ENCODE measurements around the gene DUS1L. TPM values are rescaled to one million over a fixed set of nuclear protein-coding genes. Genes with fewer than 3 reads are reported as not detected.
A peak's percentile ranks its signal among the peaks of the same experiment; 100 is the strongest.

The DUS1L gene
- total RNA-seq, 1 experiment from 2014 or later, result 176 TPM

DNA sequence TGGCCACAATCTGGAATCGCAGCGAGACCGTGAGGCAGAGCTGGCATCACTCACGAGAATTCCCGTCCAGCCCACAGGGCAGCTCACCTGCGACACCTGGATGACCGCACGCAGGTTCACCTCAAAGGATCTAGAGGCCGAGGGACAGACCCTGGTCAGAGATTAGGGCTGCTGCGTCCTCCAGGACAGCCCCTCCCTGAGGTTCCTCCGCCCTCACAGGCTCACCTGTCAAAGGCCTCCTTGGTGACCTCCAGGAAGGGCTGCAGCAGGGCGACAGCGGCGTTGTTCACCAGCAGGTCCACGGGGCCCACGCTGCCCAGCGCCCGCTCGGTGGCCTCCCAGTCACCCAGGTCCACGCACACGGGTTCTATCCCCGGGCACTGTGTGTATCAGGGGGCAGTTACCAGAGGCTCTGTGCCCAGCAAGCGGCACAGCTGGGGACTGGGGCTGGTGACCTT is 28.9 kb downstream of the DUS1L start:
- ChIA-PET CTCF (interaction anchor here (1.6 to 4.8 kb wide), 2 partner anchors 15 to 69 kb away, joined by 11 to 57 read pairs; partner anchors contain the start of genes CENPX and LRRC45), RAD21 (ENCODE audit: low non-redundant PET in 1 of 2, low total read pairs in 2 of 2, uncharacterized antibody in 2 of 2, unreplicated experiment in 2 of 2) (no interaction called here), POLR2A (interaction anchor here (1.6 kb wide), 1 partner anchor 14 kb away, joined by 4 read pairs; the partner anchor contains the start of genes CENPX and LRRC45)
- Histone ChIP-seq H3K4me2 (ENCODE audit: low read length) (peak overlapping the region; percentile 95), H3K4me3 (replicated peaks in 1 of 2; ENCODE audit: low read depth in 1 of 2, low read length in 2 of 2) (peak overlapping the region; percentile 92 to 93), H3K27ac (ENCODE audit: low read depth, low read length) (peak overlapping the region; percentile 91), H2AFZ (ENCODE audit: low read depth, low read length, poor library complexity, severe bottlenecking) (no peak overlapping the region), H3K9me3 (ENCODE audit: control insufficient read depth in 1 of 2, insufficient read depth in 1 of 2, low read depth in 1 of 2, low read length in 2 of 2) (no peaks in the 10 kb centered on the region), H3K4me1 (ENCODE audit: control insufficient read depth in 1 of 2, insufficient read depth in 2 of 2, low read length in 2 of 2) (peaks cover 18 to 51% of the 10 kb centered on the region in 2 experiments), H3K27me3 (ENCODE audit: insufficient read depth, low read length) (no peaks in the 10 kb centered on the region), H3K9ac (ENCODE audit: low read length) (peak overlapping the region; percentile 94), H4K20me1 (ENCODE audit: insufficient read depth) (no peaks in the 10 kb centered on the region), H3K36me3 (ENCODE audit: control insufficient read depth in 1 of 2, insufficient read depth in 2 of 2, low read length in 2 of 2) (peaks cover 0 to 12% of the 10 kb centered on the region in 2 experiments; a peak in 1 of 4 replicates), H3K79me2 (ENCODE audit: insufficient read depth, low read length) (peaks cover 28% of the 10 kb centered on the region; the same call in 1 of the 2 replicates), H3K9me2 (ENCODE audit: insufficient read depth) (no peaks in the 10 kb centered on the region)
- no peak for TF ChIP-seq SRF (IDR thresholded peaks at IDR 0.05; ENCODE audit: low read depth)
- TF ChIP-seq, protein P1, sequence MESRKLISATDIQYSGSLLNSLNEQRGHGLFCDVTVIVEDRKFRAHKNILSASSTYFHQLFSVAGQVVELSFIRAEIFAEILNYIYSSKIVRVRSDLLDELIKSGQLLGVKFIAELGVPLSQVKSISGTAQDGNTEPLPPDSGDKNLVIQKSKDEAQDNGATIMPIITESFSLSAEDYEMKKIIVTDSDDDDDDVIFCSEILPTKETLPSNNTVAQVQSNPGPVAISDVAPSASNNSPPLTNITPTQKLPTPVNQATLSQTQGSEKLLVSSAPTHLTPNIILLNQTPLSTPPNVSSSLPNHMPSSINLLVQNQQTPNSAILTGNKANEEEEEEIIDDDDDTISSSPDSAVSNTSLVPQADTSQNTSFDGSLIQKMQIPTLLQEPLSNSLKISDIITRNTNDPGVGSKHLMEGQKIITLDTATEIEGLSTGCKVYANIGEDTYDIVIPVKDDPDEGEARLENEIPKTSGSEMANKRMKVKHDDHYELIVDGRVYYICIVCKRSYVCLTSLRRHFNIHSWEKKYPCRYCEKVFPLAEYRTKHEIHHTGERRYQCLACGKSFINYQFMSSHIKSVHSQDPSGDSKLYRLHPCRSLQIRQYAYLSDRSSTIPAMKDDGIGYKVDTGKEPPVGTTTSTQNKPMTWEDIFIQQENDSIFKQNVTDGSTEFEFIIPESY (IDR thresholded peaks at IDR 0.05; ENCODE audit: extremely low read depth, insufficient replicate concordance, low read length), result no peak
- TF ChIP-seq SP1 (IDR thresholded peaks at IDR 0.05; ENCODE audit: low read depth), result no peak
- TF ChIP-seq POLR2A (IDR thresholded peaks at IDR 0.05; ENCODE audit: borderline replicate concordance, extremely low read depth, insufficient read depth, insufficient read length), result no peak
- TF ChIP-seq ZNF274 (IDR thresholded peaks at IDR 0.05; ENCODE audit: low read depth, low read length), result no peak
- TF ChIP-seq CEBPB (IDR thresholded peaks at IDR 0.05; ENCODE audit: low read depth), result no peak
- TF ChIP-seq, protein P2, sequence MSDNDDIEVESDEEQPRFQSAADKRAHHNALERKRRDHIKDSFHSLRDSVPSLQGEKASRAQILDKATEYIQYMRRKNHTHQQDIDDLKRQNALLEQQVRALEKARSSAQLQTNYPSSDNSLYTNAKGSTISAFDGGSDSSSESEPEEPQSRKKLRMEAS (IDR thresholded peaks at IDR 0.05), result no peak
- TF ChIP-seq EZH2phosphoT487 (IDR thresholded peaks at IDR 0.05; ENCODE audit: borderline replicate concordance), result no peak
- TF ChIP-seq ELF1 (IDR thresholded peaks at IDR 0.05; ENCODE audit: borderline replicate concordance, low read depth), result no peak
- TF ChIP-seq JUND (IDR thresholded peaks at IDR 0.05), result no peak
- no peak for TF ChIP-seq YY1 (IDR thresholded peaks at IDR 0.05; ENCODE audit: extremely low read depth, insufficient replicate concordance, low read depth, low read length)
- no peak for TF ChIP-seq EZH2 (IDR thresholded peaks at IDR 0.05)
- no peak for TF ChIP-seq TCF7L2 (IDR thresholded peaks at IDR 0.05; ENCODE audit: borderline replicate concordance, extremely low read depth, insufficient read depth, insufficient read length)
- no peak for TF ChIP-seq SIN3A (IDR thresholded peaks at IDR 0.05; ENCODE audit: low read depth)
- TF ChIP-seq, protein P3, sequence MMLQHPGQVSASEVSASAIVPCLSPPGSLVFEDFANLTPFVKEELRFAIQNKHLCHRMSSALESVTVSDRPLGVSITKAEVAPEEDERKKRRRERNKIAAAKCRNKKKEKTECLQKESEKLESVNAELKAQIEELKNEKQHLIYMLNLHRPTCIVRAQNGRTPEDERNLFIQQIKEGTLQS (IDR thresholded peaks at IDR 0.05), result no peak
- TF ChIP-seq CBX3 (IDR thresholded peaks at IDR 0.05; ENCODE audit: low read depth), result no peak
- TF ChIP-seq EGR1 (IDR thresholded peaks at IDR 0.05; ENCODE audit: low read depth), result no peak
- ATAC-seq, result no peak
- DNase-seq (ENCODE audit: low read depth, low spot score), result no peak
- intact Hi-C loops (cut with micrococcal nuclease), result loop anchor here (2.0 to 10.0 kb wide), 3 partner anchors 62 to 378 kb away; partner anchors contain the start of genes FASN, HEXD and OGFOD3
- no TSS peak for BruUV-seq (replicated peaks)
